ENCODE measurements around the gene RAD51B.

DNA sequence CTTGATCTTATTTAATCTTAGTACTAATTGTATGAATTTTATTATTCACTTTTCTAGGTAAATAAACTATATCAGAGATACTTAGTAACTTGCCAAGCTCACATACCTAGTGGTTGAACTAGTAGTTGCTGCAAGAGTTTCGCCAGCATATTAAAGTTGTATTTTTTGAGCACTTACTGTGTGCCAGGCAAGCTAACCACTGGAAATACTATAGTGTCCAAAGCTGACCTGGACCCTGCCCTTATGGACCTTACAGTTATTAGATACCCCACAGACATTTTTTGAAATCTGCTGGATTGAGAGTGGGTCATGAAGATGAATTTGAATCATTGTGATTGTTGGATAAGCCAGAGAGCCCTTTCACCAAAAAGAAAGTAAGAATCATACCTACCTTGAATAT, 125.0 kb downstream of the RAD51B start:
- TF ChIP-seq CTCF (IDR thresholded peaks at IDR 0.05) (no peak), POLR2A (IDR thresholded peaks at IDR 0.05) (no peak)

Measured in thyroid gland (tissue), 4 donors.